ENCODE results near the gene MOB2.
"Not testable (repeated sequence)": the region's sequence is repeated elsewhere in the genome, so short reads cannot be mapped to it uniquely, and the experiment has no call there.

Gene MOB2

DNA sequence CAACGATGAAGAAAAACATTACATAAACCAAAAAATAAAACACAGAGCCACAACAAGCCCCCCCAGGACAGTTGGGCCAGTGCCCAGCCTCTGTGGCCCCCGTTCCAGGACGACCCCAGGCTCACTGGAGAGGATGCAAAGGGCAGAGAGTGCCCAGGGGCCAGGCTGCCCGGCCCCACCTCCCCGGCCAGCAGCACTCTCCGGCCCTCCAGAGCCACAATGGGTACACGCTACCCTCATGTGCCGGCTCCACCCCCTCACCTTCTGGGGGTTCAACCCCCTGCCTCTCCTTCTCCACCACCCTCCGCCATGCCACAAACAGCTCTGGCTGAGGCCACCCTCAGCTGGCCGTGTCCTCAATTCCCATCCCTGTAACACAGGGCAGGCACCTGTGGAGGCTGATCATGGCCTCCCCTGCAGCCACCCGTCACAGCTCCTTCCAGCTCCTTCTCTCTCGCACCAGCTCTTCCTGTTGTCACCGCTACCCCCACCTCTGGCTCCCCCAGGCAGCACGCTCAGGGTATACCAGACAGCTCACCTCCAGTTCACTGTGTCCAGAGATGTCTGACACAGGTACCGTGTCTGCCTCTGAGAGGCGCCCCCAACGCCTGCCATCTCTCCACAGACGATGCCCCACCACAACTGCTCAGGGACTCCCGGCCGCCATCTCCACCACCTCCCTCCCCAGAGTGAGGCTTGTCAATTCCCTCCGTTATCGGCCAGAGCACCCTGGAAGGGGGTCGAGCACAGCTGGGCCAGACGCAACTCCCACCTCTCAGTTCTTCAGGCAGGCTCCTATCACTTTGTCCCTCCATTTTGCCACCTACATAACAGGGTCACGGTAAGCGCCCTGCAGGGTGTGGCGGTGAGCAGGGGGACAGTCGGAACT lies 30.8 kb upstream of the MOB2 start:
- no peak for DNase-seq

DNA sequence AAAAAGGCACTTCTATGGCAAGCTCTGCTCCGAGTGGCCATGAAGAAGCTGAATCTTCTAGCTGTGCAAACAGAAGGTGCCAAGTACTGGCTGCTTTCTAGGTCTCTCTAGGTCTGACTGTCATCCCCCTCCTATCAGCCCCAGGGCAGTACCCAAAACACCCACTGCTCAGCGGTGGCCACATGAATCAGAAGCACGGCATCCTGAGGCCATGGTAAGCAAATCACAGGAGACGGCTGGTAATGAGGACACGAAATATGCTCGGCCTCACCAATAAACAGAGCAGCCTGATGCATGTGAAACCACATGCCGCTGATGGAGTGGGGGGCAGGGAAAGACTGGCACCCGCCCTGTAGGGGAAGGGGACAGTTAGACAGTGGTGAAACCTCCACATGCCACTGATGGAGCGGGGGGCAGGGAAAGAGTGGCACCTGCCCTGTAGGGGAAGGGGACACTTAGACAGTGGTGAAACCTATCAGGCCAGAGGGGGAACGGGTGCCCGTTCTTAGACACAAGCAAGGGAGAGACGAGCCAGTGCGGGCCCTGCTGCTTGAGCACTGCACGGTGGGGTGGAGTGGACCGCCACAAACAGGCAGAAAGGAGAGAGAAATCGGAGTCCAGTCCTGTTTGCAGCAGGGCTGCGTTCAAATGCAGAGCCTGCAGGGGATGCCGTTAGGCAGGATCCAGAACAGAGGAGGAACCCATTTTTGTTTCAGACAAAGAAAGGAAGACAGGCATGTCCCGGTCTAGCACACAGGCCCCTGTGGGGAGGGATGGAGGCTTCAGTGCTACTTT lies 29.9 kb upstream of the MOB2 start:
- DNase-seq = no peak

DNA sequence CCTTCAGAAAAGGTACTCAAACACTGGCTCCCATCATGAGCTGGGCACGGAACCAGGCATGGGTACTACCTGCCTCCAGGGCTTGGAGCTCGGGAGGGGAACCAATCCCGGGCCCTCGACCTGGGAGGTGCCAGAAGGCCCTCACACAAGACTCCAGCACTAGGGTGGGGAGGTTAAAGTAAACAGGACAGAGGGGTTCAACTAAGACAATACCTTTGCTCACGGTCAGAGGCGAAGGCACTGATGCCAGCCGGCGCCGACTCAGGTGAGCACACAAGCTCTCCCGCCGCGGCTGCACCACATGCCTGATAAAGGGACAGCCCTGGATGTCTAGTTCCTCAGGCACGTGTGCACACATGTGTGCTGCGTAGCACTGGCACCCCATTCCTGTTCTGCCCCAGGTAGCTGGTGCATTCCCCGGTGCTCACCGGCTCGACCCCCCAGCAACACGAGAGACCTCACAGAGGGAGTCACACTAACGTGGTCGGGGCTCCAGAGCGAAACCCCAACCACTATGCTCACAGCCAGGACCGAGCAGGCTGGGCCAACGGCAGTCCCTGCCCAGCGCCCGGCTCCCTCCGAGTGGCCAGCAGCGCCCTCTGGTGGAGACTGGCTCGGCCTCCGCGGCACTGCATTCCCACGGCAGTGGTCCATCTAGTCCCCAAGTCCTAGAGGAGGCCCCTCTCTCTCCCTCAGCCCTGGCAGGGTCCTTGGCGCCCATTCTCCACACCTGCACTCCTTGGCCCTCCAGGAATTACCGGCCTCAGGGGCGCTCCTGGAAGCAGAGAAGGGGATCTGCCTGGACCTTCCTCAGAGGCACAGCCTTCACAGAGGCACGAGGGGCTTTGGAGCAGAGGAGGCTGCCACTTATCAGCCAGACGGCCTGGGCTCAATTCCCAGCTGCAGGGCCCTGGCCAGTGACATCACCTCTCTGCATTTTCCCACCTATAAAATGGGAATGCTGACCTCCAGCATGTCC lies 28.8 kb upstream of the MOB2 start:
- DNase-seq = peak; percentile 72

DNA sequence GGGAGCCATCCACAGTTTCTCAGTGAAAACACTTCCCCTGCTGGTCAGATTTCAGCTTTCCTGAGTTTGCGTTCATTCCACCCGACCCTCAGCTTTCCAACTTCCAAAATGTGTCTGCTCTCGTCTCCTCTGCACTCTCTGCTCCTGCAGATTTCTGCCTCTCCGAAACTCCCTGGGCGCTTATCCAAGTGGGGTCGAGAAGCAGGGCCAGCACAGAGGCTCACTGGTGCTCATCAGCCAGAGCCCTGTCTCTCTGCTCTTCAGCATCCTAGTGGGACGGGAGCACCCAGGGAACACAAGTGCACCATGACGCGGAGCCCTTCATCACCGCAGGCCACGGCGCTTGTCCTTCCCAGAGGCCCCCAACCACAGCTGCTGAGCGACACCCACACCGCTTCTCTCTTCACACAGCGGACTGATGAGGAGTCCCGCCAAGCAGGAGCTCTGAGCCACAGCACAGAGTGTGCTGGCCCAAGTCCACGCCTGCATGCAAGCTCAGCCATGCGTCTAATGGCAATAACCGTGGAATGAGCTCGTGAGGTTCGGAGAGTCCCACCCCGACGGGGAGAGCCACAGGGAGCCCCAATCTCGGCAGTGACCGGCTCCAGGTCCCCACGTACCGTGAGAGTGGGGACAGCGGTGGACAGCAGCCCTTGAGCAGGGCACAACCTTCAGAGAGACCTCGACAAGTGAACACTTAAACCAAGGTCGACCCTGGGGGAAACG lies 27.9 kb upstream of the MOB2 start:
- DNase-seq = no peak

DNA sequence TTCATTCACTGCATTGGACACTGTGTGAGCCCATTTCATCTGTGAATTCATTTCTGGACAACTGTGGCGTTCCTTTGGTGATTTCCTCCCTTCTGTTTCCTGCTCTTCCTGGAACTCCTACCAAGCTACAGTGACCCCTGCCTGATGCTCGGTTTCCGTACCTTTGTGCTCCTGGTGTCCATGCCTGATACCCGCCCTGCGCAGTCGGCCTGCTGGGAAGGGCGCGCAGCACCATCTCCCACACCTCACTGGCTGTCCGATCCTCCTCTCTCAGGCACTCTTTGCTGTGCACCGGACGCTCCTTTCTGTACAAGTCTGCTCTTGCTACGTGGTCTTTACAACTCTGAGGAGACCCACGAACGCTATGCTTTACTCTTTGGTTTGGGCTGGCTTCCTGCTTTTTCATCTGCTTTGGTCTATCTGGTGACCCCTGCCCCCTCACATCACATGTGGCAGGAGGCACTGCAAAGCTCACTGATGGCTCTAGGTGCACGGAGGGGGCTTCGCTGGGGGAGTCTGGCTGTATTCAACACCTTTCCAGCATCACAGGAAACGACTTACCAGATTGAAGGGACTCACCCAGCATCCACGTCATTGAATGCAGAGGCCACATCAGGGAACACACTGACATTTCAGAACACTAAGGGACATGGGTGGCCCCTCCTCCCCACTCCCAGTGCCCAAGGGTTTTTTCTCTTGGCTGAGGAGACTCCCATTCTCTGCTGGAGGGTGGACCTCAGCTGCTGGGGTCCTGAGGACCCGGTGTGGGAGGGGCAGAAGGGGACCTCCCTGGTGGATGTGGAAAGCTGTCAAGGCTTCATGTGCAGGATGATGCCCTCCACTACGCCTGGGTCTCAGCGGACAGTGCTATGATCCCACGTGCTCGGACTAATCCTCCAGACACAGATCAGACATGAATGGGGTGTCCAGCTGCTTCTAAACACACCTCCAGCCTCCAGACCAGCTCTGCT lies 27.0 kb upstream of the MOB2 start:
- DNase-seq = no peak

DNA sequence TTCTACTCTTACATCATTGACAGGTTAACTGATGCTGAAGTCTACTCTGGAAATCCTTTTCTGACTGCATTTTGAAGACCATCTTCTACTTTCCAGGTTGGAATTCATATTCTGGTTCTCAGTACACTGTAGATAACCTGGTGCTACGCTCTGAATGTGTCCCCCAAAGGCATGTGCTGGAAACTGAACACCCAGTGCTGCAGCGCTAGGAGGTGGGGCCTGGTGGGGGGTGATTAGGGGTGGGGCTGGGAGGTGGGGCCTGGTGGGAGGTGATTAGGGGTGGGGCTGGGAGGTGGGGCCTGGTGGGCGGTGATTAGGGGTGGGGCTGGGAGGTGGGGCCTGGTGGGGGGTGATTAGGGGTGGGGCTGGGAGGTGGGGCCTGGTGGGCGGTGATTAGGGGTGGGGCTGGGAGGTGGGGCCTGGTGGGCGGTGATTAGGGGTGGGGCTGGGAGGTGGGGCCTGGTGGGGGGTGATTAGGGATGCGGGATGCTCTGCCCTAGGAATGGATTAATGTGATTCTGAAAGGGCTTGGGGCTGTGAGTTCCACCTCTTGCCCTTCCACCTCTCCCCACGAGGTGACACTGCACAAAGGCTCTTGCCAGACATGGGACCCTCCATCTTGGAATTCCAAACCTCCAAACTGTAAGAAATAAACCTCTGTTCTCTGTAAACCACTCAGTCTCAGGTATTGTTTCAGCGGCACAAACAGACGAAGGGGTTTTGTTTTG lies 26.1 kb upstream of the MOB2 start:
- not testable (repeated sequence) for DNase-seq

DNA sequence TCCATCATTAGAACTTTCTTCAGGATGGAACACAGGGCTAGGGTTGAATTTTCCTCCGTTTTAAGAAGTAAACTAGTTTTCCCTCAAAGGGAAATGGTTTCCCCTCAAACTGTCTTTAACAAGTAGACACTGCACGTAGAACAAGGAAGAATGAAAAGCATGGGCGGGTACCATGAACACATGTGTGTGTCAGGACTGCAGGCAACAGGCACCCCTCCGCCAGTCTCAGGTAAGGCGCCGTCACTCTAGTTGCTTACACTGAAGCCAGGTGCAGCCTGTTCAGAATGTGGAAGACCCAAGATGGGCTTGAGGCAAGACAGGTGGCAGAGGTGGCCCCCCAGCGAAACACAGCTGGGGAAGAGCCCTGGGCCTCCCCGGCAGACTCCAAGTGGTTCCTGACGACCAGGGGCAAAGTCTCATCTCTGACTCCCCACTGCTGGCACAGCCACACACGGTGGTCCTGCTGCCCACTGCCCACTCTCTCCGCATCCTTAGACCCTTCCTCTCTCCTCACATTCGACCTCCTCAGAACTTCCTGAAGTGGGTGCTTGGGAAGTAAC lies 25.4 kb upstream of the MOB2 start:
- no peak for DNase-seq

DNA sequence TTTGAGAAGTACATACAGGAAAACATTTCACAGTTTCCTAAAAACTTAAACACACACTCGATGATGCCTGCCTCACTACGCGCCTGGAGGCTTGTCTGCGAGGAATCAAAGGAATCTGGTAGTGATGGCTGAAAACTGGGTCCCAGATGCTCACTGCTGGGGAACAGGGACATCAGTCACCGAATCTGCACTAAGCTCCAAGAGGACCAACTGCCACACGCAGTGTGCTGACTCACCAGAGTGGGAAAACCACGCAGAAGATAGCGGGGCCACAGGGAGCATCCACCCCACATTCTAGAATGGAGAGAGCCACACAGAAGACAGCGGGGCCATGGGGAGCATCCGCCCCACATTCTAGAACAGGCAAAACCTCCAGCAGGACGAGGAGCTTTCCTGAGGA lies 24.3 kb upstream of the MOB2 start:
- DNase-seq = no peak

DNA sequence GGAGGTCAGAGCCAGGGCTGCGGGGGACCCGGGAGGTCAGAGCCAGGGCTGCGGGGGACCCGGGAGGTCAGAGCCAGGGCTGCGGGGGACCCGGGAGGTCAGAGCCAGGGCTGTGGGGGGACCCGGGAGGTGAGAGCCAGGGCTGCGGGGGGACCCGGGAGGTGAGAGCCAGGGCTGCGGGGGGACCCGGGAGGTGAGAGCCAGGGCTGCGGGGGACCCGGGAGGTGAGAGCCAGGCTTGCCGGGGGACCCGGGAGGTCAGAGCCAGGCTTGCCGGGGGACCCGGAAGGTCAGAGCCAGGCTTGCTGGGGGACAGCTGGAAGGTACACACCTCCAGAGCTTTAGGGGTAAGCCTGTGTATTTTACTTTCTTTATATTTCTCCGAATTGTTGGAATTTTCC lies 23.8 kb upstream of the MOB2 start:
- DNase-seq = not testable (repeated sequence)

DNA sequence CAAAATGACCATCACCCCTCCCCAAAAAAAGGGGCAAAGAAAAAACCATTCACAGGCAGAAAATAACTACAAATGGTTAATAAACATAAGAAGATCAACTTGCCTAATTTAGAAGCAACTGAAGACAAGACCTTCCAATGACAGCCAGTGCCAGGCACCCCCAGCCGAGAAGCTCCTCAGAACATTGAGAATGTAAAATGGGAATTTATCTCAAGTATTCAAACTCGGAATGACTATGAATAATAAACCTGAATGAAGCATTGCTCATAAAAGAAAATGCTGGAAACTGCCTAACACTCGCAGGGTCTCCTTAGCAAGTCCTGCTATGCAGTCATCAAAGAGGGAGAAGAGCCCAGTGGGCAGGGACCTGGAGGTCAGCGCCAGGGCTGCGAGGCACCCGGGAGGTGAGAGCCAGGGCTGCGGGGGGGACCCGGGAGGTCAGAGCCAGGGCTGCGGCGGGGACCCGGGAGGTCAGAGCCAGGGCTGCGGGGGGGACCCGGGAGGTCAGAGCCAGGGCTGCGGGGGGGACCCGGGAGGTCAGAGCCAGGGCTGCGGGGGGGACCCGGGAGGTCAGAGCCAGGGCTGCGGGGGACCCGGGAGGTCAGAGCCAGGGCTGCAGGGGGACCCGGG lies 23.2 kb upstream of the MOB2 start:
- DNase-seq = no peak

DNA sequence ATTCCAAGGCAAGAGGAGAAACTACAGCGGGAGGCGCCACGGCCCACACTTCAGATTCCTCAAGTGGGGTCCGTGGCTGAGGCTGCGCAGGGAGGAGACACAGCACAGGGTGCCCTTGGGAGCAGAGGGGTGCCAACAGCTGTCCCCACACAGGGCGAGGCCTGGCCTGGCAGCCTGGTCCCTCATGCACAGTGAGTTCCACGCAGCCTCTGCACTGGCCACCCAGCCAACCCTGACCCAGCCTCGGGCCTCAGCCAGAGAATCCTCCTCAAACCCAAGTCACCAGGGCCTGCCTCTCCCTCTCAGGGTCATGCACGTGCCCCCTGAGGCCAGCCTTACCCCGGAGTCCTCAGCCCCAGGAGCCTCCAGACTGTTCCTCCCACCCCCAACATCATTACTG lies 22.4 kb upstream of the MOB2 start:
- DNase-seq = no peak

DNA sequence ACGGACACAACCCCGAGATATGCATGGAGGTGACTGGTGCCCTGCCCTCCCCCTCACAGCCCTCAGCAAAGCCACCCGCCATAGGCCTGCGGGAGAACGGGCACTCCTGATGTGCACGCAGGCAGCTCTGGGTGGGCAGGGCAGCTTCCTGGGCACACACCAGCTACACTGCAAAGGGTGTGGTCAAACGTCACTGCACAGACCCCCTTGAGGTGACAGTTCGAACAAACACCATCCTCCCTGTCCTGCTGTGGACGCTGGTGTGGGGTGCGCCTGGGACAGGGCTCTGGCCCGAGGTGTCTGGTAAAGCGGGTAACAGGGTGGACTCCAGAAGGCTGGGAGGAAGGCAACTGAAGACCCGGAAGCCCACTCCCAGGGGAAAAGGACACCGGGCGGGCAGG lies 21.9 kb upstream of the MOB2 start:
- DNase-seq = no peak

DNA sequence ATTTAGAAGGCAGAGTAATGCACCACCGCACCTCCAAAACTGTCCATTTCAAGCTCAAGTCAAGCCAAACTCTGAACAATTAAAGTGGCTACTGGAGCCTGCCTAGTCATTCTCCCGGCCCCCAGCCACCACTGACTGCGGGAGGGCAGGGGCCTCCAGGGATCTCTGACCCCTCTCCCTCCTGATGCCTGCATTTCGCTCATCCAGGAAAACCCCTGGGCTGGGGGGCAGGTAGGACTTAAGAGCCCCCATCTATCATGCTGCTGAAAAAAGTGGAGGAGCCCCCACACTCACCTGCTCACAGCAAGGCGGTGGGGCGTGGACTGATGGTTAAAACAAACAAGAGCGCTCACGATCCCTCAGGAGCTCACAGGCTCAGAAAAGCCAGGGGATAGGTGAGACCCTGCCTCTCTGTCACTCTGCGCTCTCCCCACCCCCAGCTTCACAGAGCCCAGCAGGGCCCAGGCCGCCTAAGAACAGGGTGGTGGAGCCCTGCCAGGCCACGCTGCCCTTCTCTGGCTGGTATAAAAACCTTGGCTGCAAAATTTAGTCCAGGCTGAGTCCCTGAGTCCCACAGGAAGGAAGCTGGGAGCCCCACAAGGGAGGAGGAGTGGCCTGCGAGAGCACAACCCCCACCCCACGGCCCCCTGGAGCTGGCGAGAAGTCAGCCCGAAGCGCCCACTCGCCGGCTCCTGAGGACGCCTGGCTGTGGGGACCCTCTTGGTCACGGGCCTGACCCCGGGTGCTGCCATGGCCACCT lies 21.0 kb upstream of the MOB2 start:
- no peak for DNase-seq

DNA sequence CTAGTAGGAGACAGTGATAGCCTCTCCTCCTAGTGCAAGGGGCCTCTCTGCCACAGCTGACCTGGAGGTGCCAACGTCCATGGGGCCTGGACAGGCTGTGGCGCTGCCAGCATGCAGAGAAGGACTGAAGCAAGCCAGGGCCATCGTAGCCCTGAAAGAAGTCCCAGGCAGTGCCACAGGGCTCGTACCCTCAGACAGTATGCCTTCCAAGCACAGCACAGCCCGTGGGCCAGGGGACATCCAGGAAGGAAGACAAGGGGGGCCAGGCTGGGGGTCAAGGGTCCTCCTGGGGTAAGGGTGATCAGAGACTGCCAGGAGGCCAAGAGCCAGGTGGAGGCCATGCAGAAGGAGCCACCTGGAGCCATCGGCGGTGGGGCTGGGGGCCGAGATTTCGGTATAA lies 20.4 kb upstream of the MOB2 start:
- no peak for DNase-seq

DNA sequence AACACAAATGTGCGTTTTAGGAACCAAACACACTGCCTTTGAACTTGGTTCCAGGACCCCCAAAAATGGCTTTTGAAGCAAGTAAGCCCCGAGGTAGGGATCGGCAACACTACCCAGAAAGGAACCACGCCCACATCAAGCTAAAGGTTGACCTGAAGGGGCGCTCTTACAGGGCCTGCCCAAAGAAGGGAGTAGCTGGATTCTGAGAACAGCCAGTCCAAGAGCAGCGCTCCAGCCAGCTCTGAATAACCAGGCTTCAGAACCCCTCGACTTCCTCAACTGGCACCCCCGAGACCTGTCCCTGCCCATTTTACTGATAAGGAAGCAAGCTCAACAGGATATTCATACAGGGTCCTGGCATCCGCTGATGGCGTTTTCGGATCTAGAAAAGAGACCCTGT lies 18.9 kb upstream of the MOB2 start:
- DNase-seq = no peak

DNA sequence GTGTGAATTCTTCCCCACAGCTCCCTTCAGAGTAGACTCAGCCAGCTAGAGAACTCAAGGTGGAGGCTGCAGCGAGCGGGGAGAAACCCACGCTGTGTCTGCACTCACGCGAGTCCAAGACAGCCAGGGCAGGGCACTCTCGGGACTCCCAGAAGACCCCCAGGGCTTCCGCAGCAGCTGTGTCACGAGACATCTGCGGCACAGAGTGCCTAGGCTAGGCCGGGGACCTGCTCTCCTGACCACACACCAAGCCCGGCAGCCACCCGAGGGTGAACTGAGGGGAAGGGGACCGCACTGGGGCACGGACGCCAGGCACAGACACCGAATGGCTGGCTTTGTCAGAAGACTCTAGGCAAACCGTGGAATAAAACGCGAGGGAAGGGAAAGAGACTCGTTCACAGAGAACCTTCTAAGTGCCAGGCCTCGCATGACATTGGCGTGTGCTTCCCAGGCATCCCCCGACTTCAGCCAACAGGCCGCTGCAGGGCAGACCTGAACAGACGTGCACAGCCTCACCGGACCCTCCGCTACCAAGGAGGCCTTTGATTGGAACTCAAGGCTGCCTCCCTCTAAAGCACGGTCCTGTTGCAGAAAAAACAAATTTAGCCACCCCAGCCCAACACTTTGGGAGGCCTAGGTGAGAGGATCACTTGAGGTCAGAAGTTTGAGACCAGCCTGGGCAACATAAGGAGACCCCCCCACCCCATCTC lies 18.2 kb upstream of the MOB2 start:
- DNase-seq = no peak

DNA sequence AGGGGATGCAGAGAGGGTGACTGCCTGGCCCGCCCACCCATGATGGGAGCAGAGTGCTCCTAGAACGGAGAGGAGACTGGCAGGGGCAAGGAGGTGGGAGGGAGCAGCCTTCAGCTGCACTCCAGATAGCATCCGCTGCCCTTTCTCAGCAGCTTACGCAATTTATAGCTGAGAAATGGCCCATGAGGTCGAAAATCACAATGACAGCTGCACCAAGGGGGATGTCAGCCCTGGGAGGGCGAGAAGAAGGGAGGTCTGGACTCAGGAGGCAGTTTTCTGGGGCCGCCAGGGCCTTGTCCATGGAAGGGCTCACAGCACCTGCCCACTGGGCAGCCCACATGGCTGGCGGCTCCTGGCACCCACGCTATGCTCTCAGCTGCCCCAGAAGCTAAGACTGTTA lies 17.6 kb upstream of the MOB2 start:
- no peak for DNase-seq

DNA sequence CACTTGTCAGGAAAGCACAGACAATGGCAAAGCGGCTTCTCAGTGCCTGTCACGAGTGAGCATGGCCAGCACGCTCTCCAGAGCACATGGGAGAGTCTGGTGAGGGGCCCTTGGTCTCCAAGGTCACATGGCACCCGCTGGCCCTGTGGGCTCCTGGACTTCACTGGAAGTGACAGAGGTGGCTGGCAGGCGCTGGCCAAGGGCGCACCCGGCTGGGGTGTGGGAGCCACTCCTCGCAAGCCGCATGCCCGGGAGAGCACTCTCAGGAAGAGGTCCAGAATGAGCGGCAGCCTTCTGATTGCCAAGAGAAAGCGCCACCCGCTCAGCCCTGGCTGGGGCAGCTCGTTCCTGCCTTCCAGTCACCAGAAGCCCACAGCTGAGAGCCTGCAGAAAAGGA lies 17.1 kb upstream of the MOB2 start:
- DNase-seq = no peak

Data from stimulated activated CD4-positive, alpha-beta T cell treated with anti-CD3 and anti-CD28 coated beads, Interleukin-1b, Interleukin-23, amount 100 ng/mL, for 48 hours (primary cell).